GM10266 (cell line): ENCODE measurements around the gene FAM221A.

Experiments used
- DNase-seq: peaks from one replicate; pipeline ENCODE4 v3.0.0; 2012; ENCODE audit errors: extremely low spot score
- CTCF ChIP-seq: IDR thresholded peaks from 2 replicates; pipeline ENCODE4 v1.5.1; 2012; ENCODE audit warnings: mild to moderate bottlenecking, low read depth; ENCODE audit not compliant: control insufficient read depth, insufficient read depth; ENCODE audit errors: missing control alignments

The FAM221A gene

GRCh38 chr7:23685731-23686130 lies 5.7 kb downstream of the FAM221A start:
- no peak for DNase-seq
- no peak for TF ChIP-seq CTCF

- DNase-seq: no peak
- TF ChIP-seq CTCF: no peak
Measured at GRCh38 chr7:23687011-23687410, 7.0 kb downstream of the FAM221A start.

GRCh38 chr7:23689165-23689564 lies 9.2 kb downstream of the FAM221A start:
- DNase-seq: no peak
- TF ChIP-seq CTCF: no peak

GRCh38 chr7:23691320-23691719 lies 11.3 kb downstream of the FAM221A start:
- TF ChIP-seq CTCF: no peak
- DNase-seq: no peak

- DNase-seq: no peak
- no peak for TF ChIP-seq CTCF
Measured at GRCh38 chr7:23693224-23693623, 13.2 kb downstream of the FAM221A start.

- DNase-seq: peak; percentile 62
- TF ChIP-seq CTCF: peak; percentile 77
Measured at GRCh38 chr7:23696916-23697441, 17.0 kb downstream of the FAM221A start.

- DNase-seq: no peak
- no peak for TF ChIP-seq CTCF
Measured at GRCh38 chr7:23698822-23699221, 18.8 kb downstream of the FAM221A start.
